Uterus (tissue), 4 donors: Measurements from ENCODE around the gene OVAAL. TPM values are rescaled to one million over a fixed set of nuclear protein-coding genes. Genes with fewer than 3 reads are reported as not detected.

Source experiments
- DNase-seq, 2 donors: peaks; one replicate each; pipeline ENCODE4 v3.0.0-alpha.2; 2019 to 2020
- H3K27ac ChIP-seq, 2 donors: fragments of 200-600 bp; sonication (generic); 1 replicate in 1 of 2; 2 replicates in 1 of 2; pipeline ENCODE4 v1.5.1; 2016 to 2018
- H3K27me3 ChIP-seq, 2 donors: fragments of 200-600 bp; sonication (generic); one replicate each; pipeline ENCODE4 v1.5.1; 2018 to 2019; ENCODE audit warnings: control low read depth in 1 of 2
- H3K36me3 ChIP-seq, 2 donors: fragments of 200-600 bp; sonication (generic); one replicate each; pipeline ENCODE4 v1.5.1; 2019; ENCODE audit warnings: control low read depth in 1 of 2
- H3K4me1 ChIP-seq, 2 donors: fragments of 200-600 bp; sonication (generic); one replicate each; pipeline ENCODE4 v1.5.1; 2018 to 2019; ENCODE audit warnings: control low read depth in 1 of 2
- H3K4me3 ChIP-seq, 2 donors: fragments of 200-600 bp; sonication (generic); 1 replicate in 1 of 2; 2 replicates in 1 of 2; pipeline ENCODE4 v1.5.1; 2018 to 2019; ENCODE audit warnings: mild to moderate bottlenecking in 1 of 2
- H3K9me3 ChIP-seq, 2 donors: fragments of 200-600 bp; sonication (generic); one replicate each; pipeline ENCODE4 v1.5.1; 2019; ENCODE audit warnings: control low read depth in 1 of 2
- POLR2A ChIP-seq, 2 donors: fragments of 450-650 bp; IDR thresholded peaks; one replicate each; pipeline ENCODE4 v1.6.1; 2016; ENCODE audit warnings: antibody characterized with exemption in 2 of 2, mild to moderate bottlenecking in 1 of 2, moderate library complexity in 1 of 2
- intact Hi-C: fragments of 100-400 bp; cut with DNase I; formaldehyde crosslinking; loops from one replicate; pipeline ENCODE4 v1.15.1; 2023; ENCODE audit warnings: low total_unique reads
- total RNA-seq, 4 donors: library from RNA; depleted of rRNA in 3 of 4; stranded (reverse); fragments of >200 nt in 3 of 4; gene quantifications; one replicate each; pipeline versions ENCODE4 v1.1.0 to v1.2.4, GENCODE V29; 2014 to 2023
- TF ChIP-seq, protein P1 (sequence below), 4 experiments: fragments of 200-600 bp in 2 of 4; fragments of 450-650 bp in 2 of 4; sonication (generic) in 2 of 4; IDR thresholded peaks; one replicate each; pipeline ENCODE4 v1.5.1; 2016 to 2019; ENCODE audit warnings: antibody characterized with exemption in 4 of 4, mild to moderate bottlenecking in 2 of 4, moderate library complexity in 1 of 4
- donor health status: DM: yes; HTN: yes; CAD: no.

The OVAAL gene
- total RNA-seq, 4 donors from 2014 or later = not detected

DNA sequence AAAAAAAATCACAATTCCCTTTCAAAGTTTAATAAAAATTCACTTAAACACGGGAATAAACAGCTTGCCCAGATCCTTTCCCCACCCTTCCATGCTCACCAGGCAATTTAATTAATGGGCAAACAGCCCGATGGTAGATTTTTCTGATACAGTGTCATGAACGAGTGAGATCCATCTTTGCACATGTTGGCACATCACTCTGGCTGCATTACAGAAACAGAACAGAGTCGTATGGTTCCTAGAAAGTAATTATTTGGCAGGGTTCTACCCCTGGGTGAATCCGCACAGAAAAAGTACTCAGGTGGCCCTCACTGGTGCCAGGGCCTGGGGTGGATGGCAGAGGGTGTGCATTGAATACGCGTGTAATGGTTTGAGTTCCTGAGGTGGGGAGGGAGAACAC, 24.6 kb upstream of the OVAAL start:
- H3K36me3 ChIP-seq = no peaks in the 10 kb centered on the region
- H3K27ac ChIP-seq = no peak overlapping the region
- H3K27me3 ChIP-seq = no peaks in the 10 kb centered on the region
- no peak overlapping the region for H3K4me3 ChIP-seq
- H3K9me3 ChIP-seq = no peaks in the 10 kb centered on the region
- intact Hi-C loops = no loop called here
- no peaks in the 10 kb centered on the region for H3K4me1 ChIP-seq
- TF ChIP-seq, protein P1, sequence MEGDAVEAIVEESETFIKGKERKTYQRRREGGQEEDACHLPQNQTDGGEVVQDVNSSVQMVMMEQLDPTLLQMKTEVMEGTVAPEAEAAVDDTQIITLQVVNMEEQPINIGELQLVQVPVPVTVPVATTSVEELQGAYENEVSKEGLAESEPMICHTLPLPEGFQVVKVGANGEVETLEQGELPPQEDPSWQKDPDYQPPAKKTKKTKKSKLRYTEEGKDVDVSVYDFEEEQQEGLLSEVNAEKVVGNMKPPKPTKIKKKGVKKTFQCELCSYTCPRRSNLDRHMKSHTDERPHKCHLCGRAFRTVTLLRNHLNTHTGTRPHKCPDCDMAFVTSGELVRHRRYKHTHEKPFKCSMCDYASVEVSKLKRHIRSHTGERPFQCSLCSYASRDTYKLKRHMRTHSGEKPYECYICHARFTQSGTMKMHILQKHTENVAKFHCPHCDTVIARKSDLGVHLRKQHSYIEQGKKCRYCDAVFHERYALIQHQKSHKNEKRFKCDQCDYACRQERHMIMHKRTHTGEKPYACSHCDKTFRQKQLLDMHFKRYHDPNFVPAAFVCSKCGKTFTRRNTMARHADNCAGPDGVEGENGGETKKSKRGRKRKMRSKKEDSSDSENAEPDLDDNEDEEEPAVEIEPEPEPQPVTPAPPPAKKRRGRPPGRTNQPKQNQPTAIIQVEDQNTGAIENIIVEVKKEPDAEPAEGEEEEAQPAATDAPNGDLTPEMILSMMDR (IDR thresholded peaks at IDR 0.05) = no peak
- DNase-seq = no peak

DNA sequence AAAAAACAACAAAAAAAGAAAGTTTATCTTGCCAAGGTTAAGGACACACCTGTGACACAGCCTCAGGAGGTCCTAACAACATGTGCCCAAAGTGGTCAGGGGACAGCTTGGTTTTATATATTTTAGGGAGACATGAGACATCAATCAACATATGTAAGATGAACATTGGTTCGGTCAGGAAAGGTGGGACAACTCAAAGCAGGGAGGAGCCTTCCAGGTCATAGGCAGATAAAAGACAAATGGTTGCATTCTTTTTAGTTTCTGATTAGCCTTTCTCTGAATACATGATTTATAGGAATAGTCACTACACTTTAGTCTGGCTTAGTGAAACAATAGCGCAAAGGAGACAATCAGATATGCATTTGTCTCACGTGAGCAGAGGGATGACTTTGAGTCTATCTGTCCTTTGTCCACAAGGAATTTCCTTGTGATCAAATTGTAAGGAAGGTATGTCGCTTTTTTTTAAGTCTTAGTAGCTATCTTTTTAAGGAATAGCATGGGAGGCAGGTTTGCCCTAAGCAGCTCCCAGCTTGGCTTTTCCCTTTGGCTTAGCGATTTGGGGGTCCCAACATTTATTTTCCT, 23.3 kb upstream of the OVAAL start:
- no peaks in the 10 kb centered on the region for H3K9me3 ChIP-seq

DNA sequence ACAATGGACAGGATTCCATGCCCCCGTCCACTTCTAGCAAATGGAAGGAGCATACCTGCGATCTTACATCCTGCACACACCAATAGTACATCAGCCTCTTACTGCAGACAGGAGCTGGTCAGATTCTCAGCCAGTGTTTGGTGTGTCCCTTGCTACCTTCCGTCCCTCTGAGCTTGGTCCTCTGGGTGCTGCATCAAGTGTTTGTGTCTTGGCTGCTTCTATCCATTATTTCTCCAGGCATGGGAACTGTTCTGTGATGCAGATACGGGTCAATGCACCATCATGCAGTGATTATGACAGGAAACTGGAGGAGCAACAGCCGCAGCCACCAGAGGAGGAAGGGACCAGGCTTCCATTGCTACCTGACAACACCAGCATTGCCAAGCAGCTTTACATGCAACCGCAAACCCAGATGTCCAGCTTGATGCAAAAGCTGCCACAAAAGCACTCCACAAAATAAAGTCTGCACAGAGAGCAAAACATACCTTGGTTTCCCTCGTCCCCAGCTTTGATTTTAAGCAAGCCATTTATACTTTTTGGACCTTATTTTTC, 21.9 kb upstream of the OVAAL start:
- H3K4me3 ChIP-seq = no peak overlapping the region
- H3K27me3 ChIP-seq = no peaks in the 10 kb centered on the region
- H3K36me3 ChIP-seq = no peaks in the 10 kb centered on the region
- no peak overlapping the region for H3K27ac ChIP-seq
- H3K4me1 ChIP-seq = peaks cover 0 to 2% of the 10 kb centered on the region in 2 donors
- intact Hi-C loops = no loop called here
- TF ChIP-seq, protein P1 (IDR thresholded peaks at IDR 0.05) = no peak
- TF ChIP-seq POLR2A (IDR thresholded peaks at IDR 0.05) = no peak
- no peaks in the 10 kb centered on the region for H3K9me3 ChIP-seq
- no peak for DNase-seq

More for the DNA sequence above, 23.3 kb upstream of the OVAAL start:
- Histone ChIP-seq H3K27me3 (no peaks in the 10 kb centered on the region), H3K4me1 (no peaks in the 10 kb centered on the region), H3K36me3 (no peaks in the 10 kb centered on the region), H3K4me3 (no peak overlapping the region), H3K27ac (no peak overlapping the region)
- intact Hi-C loops = no loop called here
- DNase-seq = no peak
- no peak for TF ChIP-seq POLR2A (IDR thresholded peaks at IDR 0.05)

DNA sequence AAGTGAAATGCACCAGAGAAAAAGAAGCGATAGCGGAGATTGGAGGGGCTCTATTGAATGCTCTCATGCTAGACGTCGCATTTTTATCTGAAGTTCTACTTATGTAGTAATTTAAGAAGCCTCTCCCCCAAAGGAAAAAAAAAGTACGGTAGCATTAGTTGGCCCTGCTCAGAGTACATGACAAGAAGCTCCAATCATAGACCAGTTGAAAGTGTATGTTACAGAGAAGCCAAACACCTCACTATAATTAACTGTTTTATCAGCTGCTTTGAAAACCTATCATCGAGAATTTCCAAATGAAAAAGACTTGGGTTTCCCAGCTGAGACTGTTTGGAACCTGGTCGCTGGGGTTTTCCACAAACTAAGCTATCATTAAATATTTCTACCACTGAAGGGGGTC, 19.6 kb upstream of the OVAAL start:
- intact Hi-C loops = no loop called here
- Histone ChIP-seq H3K27me3 (no peaks in the 10 kb centered on the region), H3K36me3 (no peaks in the 10 kb centered on the region), H3K9me3 (no peaks in the 10 kb centered on the region), H3K4me3 (no peak overlapping the region), H3K4me1 (peaks cover 0 to 4% of the 10 kb centered on the region in 2 donors), H3K27ac (no peak overlapping the region)
- DNase-seq = no peak
- TF ChIP-seq POLR2A (IDR thresholded peaks at IDR 0.05) = no peak
- TF ChIP-seq, protein P1 (IDR thresholded peaks at IDR 0.05) = no peak

DNA sequence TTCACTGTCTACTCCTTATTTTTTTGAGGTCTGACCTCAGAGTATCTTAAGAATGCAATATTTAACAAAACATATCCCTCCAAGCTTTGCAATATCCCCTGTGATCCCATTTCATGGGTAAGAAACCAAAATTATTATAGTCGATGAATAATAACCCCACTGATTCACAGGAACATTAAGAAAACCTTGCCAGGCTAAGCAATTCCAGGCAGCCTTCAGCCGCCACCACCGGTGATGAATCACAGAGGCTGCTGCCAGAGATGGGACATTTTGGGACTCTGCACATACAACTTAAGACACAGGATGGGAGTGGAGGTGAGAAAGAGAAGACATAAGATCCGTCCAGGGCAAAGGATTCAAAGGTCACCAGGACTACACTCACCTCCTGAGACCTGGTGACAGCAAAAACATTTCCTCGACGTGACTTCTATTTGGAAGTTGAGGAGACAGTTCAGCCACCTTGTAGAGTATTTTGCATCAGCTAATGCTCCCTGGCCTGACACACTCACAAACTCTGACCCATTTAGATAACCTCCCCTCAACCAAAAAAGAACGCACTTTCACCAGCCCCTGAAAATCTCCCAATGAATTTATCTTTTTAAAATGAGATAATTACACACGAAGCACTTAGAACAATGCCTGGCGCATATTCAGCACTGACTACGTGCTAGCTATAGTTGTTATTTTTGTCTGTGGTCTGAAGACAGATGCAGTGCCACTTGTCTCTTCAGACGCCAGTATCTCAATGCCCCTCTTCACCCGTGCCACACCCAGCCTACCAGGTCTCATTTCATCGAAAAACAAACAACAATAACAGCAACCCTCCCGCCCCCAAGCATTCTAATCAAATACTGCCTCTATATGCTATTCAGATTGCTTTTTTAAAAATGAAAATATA, 17.8 kb upstream of the OVAAL start:
- no peak for DNase-seq
- intact Hi-C loops = no loop called here
- TF ChIP-seq, protein P1 (IDR thresholded peaks at IDR 0.05) = no peak
- no peak for TF ChIP-seq POLR2A (IDR thresholded peaks at IDR 0.05)
- no peak overlapping the region for H3K4me3 ChIP-seq
- H3K36me3 ChIP-seq = no peaks in the 10 kb centered on the region
- H3K4me1 ChIP-seq = peaks cover 0 to 4% of the 10 kb centered on the region in 2 donors
- no peaks in the 10 kb centered on the region for H3K27me3 ChIP-seq
- no peaks in the 10 kb centered on the region for H3K9me3 ChIP-seq
- no peak overlapping the region for H3K27ac ChIP-seq
